Measurements from ENCODE around the gene CHST3.
"Not testable (repeated sequence)": the region's sequence is repeated elsewhere in the genome, so short reads cannot be mapped to it uniquely, and the experiment has no call there.

The CHST3 gene

GRCh38 chr10:72013202-72013945 is 49.2 kb downstream of the CHST3 start:
- DNase-seq, result no peak

- DNase-seq, result no peak
Observed at GRCh38 chr10:72014197-72014596, 50.0 kb downstream of the CHST3 start.

- no peak for DNase-seq
Observed at GRCh38 chr10:72014785-72015480, 50.7 kb downstream of the CHST3 start.

- no peak for DNase-seq
Observed at GRCh38 chr10:72015841-72016240, 51.6 kb downstream of the CHST3 start.

- DNase-seq, result no peak
Observed at GRCh38 chr10:72016608-72017300, 52.6 kb downstream of the CHST3 start.

- DNase-seq, result no peak
Observed at GRCh38 chr10:72019085-72019876, 55.1 kb downstream of the CHST3 start.

GRCh38 chr10:72020914-72021809 is 57.0 kb downstream of the CHST3 start:
- no peak for DNase-seq

- DNase-seq, result no peak
Observed at GRCh38 chr10:72022228-72022627, 58.0 kb downstream of the CHST3 start.

- no peak for DNase-seq
Observed at GRCh38 chr10:72024596-72024995, 60.4 kb downstream of the CHST3 start.

- DNase-seq, result no peak
Observed at GRCh38 chr10:72025400-72025799, 61.2 kb downstream of the CHST3 start.

- DNase-seq, result no peak
Observed at GRCh38 chr10:72025832-72026231, 61.6 kb downstream of the CHST3 start.

GRCh38 chr10:72026278-72027111 is 62.3 kb downstream of the CHST3 start:
- no peak for DNase-seq

- no peak for DNase-seq
Observed at GRCh38 chr10:72027498-72027897, 63.3 kb downstream of the CHST3 start.

GRCh38 chr10:72029414-72029813 is 65.2 kb downstream of the CHST3 start:
- DNase-seq, result no peak

GRCh38 chr10:72030762-72031543 is 66.8 kb downstream of the CHST3 start:
- no peak for DNase-seq

GRCh38 chr10:72031706-72032105 is 67.5 kb downstream of the CHST3 start:
- DNase-seq, result no peak

- not testable (repeated sequence) for DNase-seq
Observed at GRCh38 chr10:72032409-72033162, 68.4 kb downstream of the CHST3 start.

- no peak for DNase-seq
Observed at GRCh38 chr10:72034040-72034499, 69.9 kb downstream of the CHST3 start.

- DNase-seq, result no peak
Observed at GRCh38 chr10:72034761-72035160, 70.6 kb downstream of the CHST3 start.
